Measurements from ENCODE around the gene WEE2. TPM values are rescaled to one million over a fixed set of nuclear protein-coding genes. Genes with fewer than 3 reads are reported as not detected.

The WEE2 gene
- total RNA-seq, 1 experiment from 2014 or later = not detected

DNA sequence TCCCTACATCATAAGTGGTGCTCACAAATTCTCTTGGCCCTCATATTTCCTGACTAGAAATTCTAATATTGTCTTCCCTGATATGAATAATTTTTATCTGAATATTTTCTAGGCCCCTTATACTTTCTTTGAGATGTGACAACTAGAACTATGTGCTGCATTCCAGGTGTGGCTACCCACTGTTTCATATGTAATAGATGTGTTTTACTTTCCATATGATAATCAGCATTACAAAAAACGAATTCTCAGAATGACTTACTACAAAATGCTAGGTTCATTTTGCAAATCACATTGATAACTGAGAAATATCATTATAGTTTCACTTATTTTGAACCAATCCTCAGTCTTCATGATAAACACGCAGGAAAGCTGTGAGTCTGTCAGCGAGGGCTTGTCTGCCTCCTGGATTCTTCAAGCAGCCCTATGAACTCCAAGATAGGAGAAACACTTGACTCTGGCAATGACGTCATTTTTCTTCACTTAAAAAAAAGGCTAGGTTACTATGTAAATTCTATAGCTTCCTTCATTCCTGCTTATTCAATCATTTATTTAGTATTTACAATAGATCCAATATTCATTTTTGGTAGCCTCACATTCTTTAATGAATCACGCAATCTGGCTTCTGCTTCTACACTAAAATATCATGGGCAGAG, 4.6 kb downstream of the WEE2 start:
- TF ChIP-seq RAD21 (IDR thresholded peaks at IDR 0.05; ENCODE audit: low read depth) (no peak), ZFX (IDR thresholded peaks at IDR 0.05) (no peak), EZH2 (IDR thresholded peaks at IDR 0.05) (no peak)
- no peak for DNase-seq (ENCODE audit: low read depth, low spot score)
- no peak overlapping the region for H2AFZ ChIP-seq (ENCODE audit: low read depth, low read length, poor library complexity, severe bottlenecking)
- no peaks in the 10 kb centered on the region for H3K9me2 ChIP-seq (ENCODE audit: insufficient read depth)
- peaks cover 23% of the 10 kb centered on the region; the same call in 1 of the 2 replicates for H3K27me3 ChIP-seq (ENCODE audit: insufficient read depth, low read length)
- H3K4me1 ChIP-seq (ENCODE audit: control insufficient read depth in 1 of 2, insufficient read depth in 2 of 2, low read length in 2 of 2) = no peaks in the 10 kb centered on the region
- H3K9ac ChIP-seq (ENCODE audit: low read length) = no peak overlapping the region
- no peaks in the 10 kb centered on the region for H3K9me3 ChIP-seq (ENCODE audit: control insufficient read depth in 1 of 2, insufficient read depth in 1 of 2, low read depth in 1 of 2, low read length in 2 of 2)
- no peak overlapping the region for H3K4me2 ChIP-seq (ENCODE audit: low read length)
- ATAC-seq = no peak
- H3K36me3 ChIP-seq (ENCODE audit: control insufficient read depth in 1 of 2, insufficient read depth in 2 of 2, low read length in 2 of 2) = no peaks in the 10 kb centered on the region
- POLR2A ChIA-PET = no interaction called here
- CTCF ChIA-PET = no interaction called here
- no peak overlapping the region for H3K27ac ChIP-seq (ENCODE audit: low read depth, low read length)
- intact Hi-C loops (cut with micrococcal nuclease) = no loop called here
- no TSS peak for BruUV-seq (replicated peaks)
- RAD21 ChIA-PET (ENCODE audit: low non-redundant PET in 1 of 2, low total read pairs in 2 of 2, uncharacterized antibody in 2 of 2, unreplicated experiment in 2 of 2) = no interaction called here
- H3K79me2 ChIP-seq (ENCODE audit: insufficient read depth, low read length) = no peaks in the 10 kb centered on the region
- H3K4me3 ChIP-seq (replicated peaks in 1 of 2; ENCODE audit: low read depth in 1 of 2, low read length in 2 of 2) = no peak overlapping the region
- no peaks in the 10 kb centered on the region for H4K20me1 ChIP-seq (ENCODE audit: insufficient read depth)

DNA sequence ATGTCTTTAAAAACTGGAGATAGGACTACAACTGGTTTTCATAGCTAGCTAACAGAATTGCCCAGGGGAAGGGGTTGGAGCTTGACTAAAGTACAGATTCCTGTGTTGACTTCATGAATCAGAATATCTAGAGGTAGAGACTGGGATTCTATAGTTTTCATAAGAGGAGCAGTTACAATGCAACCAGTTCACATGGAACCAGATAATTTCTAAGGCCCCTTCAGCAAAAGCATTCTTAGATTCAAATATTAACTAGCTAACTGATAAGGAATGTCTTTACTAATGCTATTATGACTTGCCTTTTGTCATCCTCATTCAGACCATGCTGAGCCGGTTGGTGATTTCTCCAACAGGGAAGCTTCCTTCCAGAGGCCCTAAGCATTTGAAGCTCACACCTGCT, 5.7 kb downstream of the WEE2 start:
- no peak for ATAC-seq
- POLR2A ChIA-PET = no interaction called here

More for the DNA sequence above, 5.7 kb downstream of the WEE2 start:
- intact Hi-C loops (cut with micrococcal nuclease) = no loop called here
- Histone ChIP-seq H3K4me2 (ENCODE audit: low read length) (no peak overlapping the region), H3K4me3 (replicated peaks in 1 of 2; ENCODE audit: low read depth in 1 of 2, low read length in 2 of 2) (no peak overlapping the region), H3K79me2 (ENCODE audit: insufficient read depth, low read length) (no peaks in the 10 kb centered on the region), H3K27ac (ENCODE audit: low read depth, low read length) (no peak overlapping the region), H3K9ac (ENCODE audit: low read length) (no peak overlapping the region), H4K20me1 (ENCODE audit: insufficient read depth) (no peaks in the 10 kb centered on the region), H3K4me1 (ENCODE audit: control insufficient read depth in 1 of 2, insufficient read depth in 2 of 2, low read length in 2 of 2) (no peaks in the 10 kb centered on the region), H3K9me3 (ENCODE audit: control insufficient read depth in 1 of 2, insufficient read depth in 1 of 2, low read depth in 1 of 2, low read length in 2 of 2) (no peaks in the 10 kb centered on the region), H3K27me3 (ENCODE audit: insufficient read depth, low read length) (peaks cover 23% of the 10 kb centered on the region; the same call in 1 of the 2 replicates), H2AFZ (ENCODE audit: low read depth, low read length, poor library complexity, severe bottlenecking) (no peak overlapping the region), H3K9me2 (ENCODE audit: insufficient read depth) (no peaks in the 10 kb centered on the region), H3K36me3 (ENCODE audit: control insufficient read depth in 1 of 2, insufficient read depth in 2 of 2, low read length in 2 of 2) (no peaks in the 10 kb centered on the region)
- DNase-seq (ENCODE audit: low read depth, low spot score) = no peak
- TF ChIP-seq SRF (IDR thresholded peaks at IDR 0.05; ENCODE audit: low read depth) = no peak
- TF ChIP-seq, protein P1, sequence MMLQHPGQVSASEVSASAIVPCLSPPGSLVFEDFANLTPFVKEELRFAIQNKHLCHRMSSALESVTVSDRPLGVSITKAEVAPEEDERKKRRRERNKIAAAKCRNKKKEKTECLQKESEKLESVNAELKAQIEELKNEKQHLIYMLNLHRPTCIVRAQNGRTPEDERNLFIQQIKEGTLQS (IDR thresholded peaks at IDR 0.05) = no peak
- no peak for TF ChIP-seq YY1 (IDR thresholded peaks at IDR 0.05; ENCODE audit: extremely low read depth, insufficient replicate concordance, low read depth, low read length)
- TF ChIP-seq FOSL1 (IDR thresholded peaks at IDR 0.05; ENCODE audit: low read depth) = no peak
- no peak for TF ChIP-seq JUND (IDR thresholded peaks at IDR 0.05)
- TF ChIP-seq EZH2phosphoT487 (IDR thresholded peaks at IDR 0.05; ENCODE audit: borderline replicate concordance) = no peak
- TF ChIP-seq CBX3 (IDR thresholded peaks at IDR 0.05; ENCODE audit: low read depth) = no peak
- TF ChIP-seq, protein P2, sequence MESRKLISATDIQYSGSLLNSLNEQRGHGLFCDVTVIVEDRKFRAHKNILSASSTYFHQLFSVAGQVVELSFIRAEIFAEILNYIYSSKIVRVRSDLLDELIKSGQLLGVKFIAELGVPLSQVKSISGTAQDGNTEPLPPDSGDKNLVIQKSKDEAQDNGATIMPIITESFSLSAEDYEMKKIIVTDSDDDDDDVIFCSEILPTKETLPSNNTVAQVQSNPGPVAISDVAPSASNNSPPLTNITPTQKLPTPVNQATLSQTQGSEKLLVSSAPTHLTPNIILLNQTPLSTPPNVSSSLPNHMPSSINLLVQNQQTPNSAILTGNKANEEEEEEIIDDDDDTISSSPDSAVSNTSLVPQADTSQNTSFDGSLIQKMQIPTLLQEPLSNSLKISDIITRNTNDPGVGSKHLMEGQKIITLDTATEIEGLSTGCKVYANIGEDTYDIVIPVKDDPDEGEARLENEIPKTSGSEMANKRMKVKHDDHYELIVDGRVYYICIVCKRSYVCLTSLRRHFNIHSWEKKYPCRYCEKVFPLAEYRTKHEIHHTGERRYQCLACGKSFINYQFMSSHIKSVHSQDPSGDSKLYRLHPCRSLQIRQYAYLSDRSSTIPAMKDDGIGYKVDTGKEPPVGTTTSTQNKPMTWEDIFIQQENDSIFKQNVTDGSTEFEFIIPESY (IDR thresholded peaks at IDR 0.05; ENCODE audit: extremely low read depth, insufficient replicate concordance, low read length) = no peak
- TF ChIP-seq ZNF274 (IDR thresholded peaks at IDR 0.05; ENCODE audit: low read depth, low read length) = no peak
- ChIA-PET CTCF (interaction anchor here (1.4 kb wide), 1 partner anchor 24 kb away, joined by 4 read pairs; the partner anchor contains the start of gene SSBP1), RAD21 (ENCODE audit: low non-redundant PET in 1 of 2, low total read pairs in 2 of 2, uncharacterized antibody in 2 of 2, unreplicated experiment in 2 of 2) (no interaction called here)
- BruUV-seq (replicated peaks) = no TSS peak
